ENCODE data around the gene SUCLG1.

GRCh38 chr2:84461310-84461709 is 2.2 kb upstream of the SUCLG1 start:
- no peak for TF ChIP-seq CTCF (optimal IDR thresholded peaks at IDR 0.05 in 1 of 3, IDR thresholded peaks at IDR 0.05 in 1 of 3, conservative IDR thresholded peaks at IDR 0.05 in 1 of 3; ENCODE audit: extremely low read depth in 1 of 3, insufficient read depth in 2 of 3, low read length in 3 of 3)
- TF ChIP-seq EZH2 (IDR thresholded peaks at IDR 0.05; ENCODE audit: low read length) = no peak
